GM18868 (cell line): ENCODE measurements around the gene FBXO44.
"Not testable (repeated sequence)": the region's sequence is repeated elsewhere in the genome, so short reads cannot be mapped to it uniquely, and the experiment has no call there.

ENCODE experiments used
- ATAC-seq: cut with Tn5 transposase; IDR thresholded peaks from one replicate; pipeline ENCODE4 v1.9.1; 2021; ENCODE audit warnings: mild to moderate bottlenecking, moderate library complexity; ENCODE audit not compliant: unreplicated experiment

The FBXO44 gene, protein sequence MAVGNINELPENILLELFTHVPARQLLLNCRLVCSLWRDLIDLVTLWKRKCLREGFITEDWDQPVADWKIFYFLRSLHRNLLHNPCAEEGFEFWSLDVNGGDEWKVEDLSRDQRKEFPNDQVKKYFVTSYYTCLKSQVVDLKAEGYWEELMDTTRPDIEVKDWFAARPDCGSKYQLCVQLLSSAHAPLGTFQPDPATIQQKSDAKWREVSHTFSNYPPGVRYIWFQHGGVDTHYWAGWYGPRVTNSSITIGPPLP

DNA sequence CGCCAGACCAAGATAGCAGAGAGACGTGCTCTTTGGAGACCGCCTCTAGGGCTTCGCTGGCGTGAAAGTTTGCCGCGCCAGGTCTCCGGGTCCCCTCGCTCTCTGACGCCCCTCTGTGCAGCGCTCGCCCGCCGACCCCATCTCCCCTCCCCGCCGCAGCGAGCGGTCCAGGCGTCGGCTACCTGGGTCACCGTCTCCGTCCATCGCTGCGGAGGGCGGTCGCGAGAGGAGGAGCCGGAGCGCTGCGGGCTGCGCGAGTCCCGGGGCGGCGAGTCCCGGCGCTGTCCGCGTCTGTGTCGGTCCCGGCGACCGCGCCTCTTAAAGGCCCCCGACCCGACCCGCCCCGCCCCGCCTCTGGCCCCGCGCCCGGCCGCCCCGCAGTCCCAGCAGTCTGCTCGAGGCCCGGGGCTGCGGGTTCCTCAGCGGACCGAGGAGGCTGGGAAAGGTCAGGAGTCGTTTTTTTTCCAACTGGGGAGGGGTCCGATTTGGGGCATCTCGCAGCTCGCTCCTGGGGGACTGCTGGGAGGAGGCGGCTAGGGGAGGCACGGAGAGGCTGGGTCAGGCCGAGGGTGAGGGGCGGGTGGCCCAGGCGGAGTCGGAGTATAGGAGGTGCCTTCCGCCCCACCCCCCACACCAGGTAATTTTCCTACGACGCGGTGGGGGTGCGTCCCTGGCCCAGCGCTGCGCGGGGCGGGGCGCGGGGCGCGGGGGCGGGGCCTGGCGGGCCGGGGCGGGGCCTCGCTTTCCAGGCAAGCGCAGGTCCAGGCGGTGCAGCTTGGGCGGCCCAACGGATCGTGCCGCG, at the start of gene FBXO44, which contains the start of gene FBXO2:
Gene FBXO44, plus strand, starts transcription at position 741 of the 802 bp plus-strand sequence. CDS start 959 bp downstream, outside the sequence.
Gene FBXO2, minus strand, starts transcription at position 293 of the 802 bp plus-strand sequence. Its CDS starts 89 bp downstream, at position 204.
- ATAC-seq: no peak

DNA sequence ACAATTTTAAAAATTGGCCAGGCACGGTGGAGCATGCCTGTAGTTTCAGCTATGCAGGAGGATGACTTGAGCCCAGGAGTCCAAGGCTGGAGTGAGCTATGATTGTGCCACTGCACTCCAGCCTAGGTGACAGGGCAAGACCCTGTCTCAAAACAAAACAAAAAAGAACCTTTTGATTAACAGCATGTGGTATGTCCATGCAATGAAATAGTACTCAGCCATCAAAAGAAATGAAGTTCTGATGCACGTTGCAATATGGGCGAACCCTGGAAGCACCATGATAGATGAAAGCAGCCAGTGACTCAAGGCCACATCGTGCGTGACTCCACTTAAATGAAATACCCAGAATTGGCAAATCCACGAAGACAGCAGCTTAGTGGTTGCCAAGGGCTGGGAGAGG, 47.9 kb upstream of the FBXO44 start:
- no peak for ATAC-seq

DNA sequence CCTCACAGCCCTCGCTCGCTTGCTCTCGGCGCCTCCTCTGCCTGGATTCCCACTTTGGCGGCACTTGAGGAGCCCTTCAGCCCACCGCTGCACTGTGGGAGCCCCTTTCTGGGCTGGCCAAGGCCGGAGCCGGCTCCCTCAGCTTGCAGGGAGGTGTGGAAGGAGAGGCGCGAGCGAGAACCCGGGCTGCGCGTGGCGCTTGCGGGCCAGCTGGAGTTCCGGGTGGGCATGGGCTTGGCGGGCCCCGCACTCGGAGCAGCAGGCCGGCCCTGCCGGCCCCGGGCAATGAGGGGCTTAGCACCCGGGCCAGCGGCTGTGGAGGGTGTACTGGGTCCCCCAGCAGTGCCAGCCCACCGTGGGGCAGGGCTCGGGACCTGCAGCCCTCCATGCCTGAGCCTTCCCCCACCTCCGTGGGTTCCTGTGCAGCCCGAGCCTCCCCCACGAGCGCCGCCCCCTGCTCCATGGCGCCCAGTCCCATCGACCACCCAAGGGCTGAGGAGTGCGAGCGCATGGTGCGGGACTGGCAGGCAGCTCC, 46.0 kb upstream of the FBXO44 start:
- not testable (repeated sequence) for ATAC-seq

DNA sequence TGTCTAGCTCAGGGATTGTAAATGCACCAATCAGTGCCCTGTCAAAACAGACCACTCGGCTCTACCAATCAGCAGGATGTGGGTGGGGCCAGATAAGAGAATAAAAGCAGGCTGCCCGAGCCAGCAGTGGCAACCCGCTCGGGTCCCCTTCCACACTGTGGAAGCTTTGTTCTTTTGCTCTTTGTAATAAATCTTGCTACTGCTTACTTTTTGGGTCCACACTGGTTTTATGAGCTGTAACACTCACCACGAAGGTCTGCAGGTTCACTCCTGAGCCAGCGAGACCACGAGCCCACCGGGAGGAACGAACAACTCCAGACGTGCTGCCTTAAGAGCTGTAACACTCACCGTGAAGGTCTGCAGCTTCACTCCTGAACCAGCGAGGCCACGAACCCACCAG, 45.3 kb upstream of the FBXO44 start:
- not testable (repeated sequence) for ATAC-seq

DNA sequence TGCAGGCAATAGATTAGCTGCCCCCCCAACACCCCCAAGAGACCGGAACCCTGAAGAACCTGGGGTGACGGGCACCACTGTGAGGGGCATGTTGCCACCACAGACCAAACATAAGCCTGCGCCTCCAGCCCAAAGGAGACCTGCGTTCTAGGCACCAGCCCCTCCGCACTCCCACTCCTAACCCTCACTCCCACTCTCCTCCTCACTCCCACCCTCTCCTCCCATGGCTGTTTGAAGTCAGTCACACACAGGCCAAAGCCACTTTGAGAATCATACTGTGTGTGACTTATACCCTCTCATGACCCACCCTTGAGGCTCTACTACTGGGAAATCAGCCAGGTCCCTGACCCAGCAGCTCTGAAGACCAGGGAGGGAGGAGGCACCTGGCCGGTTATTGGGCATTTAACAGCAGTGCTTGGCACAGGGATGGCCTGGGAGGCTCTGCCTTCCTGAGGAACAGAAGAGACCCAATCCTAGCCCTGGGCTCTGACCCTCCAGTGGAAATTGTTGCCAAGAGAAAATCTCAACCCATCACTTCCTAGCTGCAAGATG, 44.0 kb upstream of the FBXO44 start:
- ATAC-seq: no peak

DNA sequence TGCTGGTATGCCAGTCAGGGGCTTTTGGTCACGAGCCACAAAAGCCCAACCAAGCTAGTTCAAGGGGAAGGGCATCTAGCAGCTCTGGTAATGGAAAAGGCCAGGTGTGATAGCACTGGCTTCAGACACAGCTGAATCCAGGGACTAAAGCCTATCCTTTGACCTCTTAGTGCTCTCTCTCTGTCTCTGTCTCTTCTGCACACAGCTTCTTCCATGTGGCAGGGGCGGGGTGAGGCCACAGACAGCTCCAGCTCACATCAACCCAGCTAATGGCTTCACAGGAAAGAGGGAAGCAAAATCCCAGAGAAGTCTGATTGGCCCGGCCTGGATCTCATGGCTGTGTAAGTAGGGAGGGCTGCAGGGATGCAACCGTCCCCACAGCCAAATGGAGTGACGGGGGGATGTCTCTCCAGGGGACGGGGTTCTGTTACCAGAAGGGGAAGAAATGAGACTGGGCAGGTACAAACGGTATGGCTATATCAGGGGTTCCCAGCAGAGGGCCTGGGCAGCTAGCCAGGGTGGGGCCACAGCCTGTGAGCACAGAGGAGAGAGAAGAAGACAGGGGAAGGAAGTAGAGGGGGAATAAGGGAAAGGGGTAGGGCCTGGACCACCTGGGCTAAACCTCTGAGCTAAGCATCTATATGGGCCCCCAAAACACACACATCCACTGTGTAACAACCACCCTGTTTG, 42.9 kb upstream of the FBXO44 start:
- no peak for ATAC-seq

DNA sequence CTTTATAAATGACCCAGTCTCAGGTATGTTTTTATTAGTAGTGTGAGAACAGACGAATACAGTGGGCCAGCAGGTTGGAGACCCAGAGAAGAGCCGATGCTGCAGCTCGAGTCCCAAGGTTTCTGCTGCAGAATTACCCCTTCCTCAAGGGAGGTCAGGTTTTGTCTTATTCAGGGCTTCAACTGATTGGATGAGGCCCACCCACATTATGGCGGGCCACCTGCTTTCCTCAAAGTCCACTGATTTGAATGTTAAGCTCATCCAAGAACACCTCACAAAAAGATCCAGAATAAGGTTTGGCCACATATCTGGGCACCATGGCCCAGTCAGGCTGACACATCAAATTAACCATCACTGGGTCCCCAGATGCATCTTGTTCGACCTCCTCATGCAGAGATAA, 41.3 kb upstream of the FBXO44 start:
- no peak for ATAC-seq

DNA sequence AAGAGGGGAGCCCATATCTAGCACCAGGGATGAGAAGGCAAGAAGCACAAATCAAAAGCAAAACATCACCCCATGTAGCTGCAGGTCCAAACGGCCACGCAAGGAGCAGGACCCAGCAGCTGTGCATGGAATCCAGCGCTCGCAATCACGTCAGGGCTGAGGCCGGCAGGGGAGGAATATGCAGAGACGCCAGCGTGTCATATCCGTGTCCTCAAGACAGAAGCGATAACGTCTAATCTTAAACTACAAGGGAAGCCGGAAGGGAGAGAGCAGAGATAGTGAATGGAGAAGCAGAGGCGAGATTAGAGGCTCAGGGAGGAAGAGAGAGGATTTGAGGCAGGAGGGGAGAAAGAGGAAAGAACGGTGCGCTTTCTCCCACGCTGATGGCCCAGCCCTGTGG, 39.6 kb upstream of the FBXO44 start:
- ATAC-seq: no peak

DNA sequence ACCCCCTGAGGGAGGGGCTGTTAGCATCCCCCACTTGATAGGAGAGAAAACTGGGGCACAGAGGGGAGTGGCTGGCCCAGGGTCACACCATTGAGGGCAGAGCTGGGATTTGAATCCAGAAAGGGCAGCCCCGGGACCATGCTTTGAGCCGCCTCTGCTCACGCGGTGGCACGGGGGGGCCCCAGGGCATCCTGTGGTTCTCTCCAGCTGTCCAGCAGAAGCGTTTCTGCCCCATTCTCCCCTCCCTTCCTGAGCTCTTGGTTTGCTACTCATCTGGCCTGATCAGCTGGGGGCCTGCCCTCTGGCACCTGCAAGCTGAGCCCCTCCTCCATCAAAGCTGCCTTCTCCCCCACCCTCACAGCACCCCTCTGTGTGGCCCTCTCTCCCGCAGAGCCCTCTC, 37.9 kb upstream of the FBXO44 start:
- ATAC-seq: no peak

DNA sequence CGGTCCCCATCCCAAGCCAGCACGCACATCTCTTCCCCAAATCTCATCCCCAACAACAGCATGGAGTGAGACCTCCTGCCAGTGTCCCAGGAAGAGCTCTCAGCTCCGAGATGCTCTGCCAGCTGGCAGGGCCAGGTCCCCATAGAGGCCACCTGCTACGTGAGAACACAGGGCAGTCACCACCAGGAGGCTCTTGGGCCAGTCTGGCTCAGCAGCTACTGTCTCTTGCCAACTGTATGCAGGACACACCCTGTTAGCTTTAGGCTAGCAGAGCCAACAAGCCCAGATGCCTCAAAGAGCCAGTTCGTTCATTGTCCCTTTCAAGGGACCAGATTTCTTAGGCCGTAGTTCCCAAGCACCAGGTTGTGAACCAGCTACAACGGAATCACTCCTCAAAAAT, 37.4 kb upstream of the FBXO44 start:
- no peak for ATAC-seq

DNA sequence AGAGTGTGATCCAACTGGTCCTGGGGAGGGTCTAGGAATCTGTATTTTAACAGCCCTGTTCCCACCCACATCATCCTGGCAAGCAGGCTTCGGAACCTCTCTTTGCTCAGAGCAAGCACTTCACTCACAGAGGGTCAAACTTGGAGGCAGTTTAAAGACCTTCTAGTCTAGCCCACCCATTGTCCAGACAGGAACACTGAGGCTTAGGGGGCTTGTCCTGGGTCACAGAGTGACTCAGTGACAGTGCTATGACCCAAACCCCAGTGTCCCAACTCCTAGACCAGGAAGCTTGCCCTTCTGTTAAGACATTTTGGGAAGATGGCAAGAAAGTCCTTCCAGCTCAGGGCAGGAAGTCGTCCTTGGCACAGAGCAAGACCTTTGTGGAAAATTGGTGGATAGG, 36.9 kb upstream of the FBXO44 start:
- no peak for ATAC-seq

DNA sequence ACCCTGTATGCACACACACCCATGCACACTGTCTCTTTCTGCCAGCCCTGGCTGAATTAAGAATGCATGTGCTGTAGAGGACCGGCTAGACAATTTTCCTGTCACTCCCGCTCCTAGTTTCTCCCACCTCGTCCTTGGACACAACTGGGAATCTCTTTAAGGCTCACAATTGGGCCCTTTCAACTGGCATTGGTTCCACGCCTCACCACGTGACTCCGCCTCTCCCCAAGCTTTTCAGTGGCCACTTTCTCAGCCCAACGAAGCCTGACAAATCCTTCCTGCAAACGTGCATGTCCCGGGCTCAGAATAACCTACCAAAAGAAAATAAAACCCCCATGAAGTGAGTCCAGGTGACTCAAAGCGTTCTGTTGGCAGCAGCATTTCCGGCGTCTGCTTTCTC, 34.3 kb upstream of the FBXO44 start:
- no peak for ATAC-seq

DNA sequence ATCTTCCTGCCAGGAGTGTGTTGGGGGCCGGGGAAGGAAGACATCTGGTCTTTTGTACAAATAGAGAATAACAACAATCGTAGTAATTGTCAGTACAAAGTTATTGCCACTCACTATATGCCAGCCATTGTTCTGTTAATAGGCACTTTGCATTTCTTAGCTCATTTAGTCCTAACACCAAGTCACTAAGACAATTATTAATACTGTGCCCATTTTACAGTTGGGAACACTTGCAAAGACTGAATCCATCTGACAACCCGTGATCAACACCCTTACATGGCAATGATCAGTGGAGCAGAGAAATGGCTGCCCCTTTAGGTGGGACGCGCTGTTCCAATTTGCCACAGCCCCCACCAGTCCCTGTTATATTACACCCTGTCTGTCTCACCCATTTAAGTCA, 33.8 kb upstream of the FBXO44 start:
- ATAC-seq: no peak

DNA sequence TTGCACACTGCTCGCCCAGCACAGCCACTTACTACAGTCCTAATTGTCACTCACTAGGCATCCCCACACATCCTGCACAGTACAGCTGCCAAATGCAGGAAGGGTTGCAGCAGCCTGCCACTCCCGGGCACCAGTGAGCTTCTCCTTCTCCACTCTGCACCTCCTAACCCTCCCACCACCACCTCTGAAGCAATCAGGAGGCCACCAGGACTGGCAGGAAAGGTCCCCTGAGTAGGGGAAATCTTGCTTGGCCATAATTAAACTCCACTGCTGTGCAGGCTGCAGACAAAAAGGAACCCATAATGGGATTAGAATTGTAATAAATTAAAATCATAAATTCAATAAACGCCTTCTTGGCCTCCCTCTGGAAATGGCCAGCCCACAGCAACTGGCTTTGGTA, 32.3 kb upstream of the FBXO44 start:
- ATAC-seq: no peak

DNA sequence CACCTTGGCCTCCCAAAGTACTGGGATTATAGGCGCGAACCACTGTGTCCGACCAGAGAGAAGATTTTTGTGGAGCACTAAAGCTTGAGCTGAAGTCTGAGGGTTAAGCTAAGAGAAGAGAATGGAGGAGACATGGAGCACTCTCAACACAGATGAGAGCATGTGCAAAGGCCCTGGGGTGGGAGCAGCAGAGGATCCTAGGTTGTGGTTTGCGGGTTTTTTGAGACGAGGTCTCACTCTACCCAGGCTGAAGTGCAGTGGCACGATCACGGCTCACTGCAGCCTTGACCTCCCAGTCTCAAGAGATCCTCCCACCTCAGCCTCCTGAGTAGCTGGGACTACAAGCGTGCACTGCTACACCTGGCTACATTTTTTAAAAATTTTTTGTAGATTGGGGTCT, 31.0 kb upstream of the FBXO44 start:
- ATAC-seq: no peak

DNA sequence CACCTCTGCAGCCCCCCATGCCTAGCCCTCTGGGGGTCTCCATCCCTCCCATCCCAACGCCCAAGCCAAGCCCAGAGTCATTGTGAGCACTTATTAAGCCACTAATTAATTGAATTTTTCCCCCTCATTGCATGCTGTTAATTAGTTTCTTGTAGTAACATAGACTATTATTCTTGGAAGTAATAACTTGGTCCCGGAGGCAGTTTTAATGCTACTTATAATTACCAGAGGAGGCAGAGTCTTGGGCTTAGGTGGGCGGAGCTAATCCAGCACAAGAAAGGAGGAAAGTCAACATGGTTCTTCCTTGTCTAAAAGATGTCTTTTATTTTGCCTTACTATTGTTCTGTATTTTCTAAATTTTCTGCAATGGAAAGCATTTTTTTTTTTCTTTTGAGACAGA, 28.1 kb upstream of the FBXO44 start:
- ATAC-seq: no peak

DNA sequence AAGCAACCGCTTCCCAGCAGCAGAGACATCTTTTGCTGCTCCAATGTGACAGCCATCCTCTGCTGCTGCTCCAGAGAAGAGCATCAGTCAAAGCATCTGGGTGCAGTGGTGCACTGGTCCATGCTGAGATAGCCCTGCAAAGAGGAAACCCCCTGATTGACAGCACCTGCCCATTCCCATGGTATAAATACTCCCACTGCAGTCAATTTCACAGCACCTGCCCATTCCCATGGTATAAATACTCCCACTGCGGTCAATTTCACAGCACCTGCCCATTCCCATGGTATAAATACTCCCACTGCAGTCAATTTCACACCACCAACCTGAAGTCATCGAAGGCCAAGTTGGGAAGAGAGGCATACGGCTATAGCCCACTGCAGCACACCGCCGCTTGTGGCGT, 25.9 kb upstream of the FBXO44 start:
- no peak for ATAC-seq

DNA sequence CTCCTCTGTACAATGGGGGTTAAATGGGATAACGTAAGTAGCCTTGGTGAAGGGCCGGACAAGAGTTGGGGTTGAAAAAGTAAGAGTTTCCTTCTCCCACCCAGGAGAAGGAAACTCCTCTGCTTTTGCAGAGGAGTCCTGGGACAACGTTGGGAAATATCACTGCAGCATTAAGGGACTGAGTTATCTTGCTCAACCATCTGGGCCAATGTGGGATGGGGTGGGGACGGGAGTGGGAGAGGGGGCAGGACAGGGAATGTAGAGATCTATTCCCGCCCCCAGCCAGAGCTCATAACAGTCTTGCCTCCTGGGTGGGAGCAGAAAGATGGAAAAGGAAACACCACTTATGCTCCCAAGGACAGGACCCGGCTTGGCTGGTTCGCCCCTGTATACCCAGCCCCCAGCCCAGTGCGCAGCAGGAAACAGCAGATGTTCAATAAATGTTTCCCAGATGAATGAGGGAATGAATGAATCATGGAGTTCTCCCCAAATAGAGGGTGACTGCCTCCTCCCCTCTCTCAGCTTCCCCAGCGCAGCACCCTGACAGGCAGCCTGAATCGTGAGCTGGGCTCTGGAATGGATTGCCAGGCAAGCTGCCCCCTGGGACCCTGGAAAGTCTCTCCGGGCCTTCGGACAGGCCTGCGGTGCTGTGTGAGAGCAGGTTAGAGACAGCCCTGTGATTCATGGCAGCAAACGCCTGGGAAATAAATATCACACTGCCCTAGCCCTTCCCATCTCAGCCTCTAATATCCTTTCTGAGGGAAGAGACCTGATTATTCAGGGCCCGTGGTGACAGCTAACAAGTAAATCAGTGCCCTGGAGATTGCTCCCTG, 25.3 kb upstream of the FBXO44 start:
- ATAC-seq: no peak

DNA sequence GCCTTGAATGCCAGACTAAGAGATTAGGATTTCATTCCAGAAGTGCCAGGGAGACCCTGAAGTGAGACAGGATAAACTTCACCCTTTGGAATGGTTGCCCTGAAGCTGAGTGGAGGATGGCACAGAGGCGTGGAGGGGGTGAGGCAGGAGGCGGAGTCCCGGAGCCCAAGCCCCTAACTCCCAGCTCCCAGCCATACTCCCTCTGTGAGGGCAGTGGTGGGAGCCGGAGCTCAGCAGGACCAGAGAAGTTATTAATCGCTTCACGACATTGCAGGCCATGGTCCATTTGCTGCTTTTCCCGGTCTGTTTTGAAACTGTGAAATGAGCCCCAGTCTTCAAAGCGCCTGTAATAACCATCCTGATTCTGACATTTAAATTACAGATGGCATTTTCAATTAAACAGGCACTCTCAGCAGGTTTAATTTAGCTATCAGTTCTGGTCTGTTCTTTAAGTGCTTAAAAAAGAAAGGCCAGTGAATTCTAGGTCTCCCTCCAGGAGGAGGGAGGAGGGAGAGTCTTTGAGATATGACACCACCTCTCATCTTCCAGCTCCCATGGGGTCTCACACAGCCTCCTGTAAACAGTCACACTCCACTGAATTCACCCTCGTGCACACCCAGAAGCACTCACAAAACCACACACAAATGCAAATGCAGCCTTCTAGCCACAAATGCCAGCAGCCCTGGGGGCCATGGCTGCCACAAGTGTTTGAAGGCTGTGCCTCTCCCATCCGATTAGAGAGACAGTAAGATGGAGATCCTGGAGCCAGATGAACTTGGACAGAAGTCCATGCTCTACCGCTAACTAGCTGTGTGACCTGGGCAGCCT, 20.1 kb upstream of the FBXO44 start:
- ATAC-seq: no peak
